EH (cell line): ENCODE data around the gene SLC26A1.

Experiments
- DNase-seq: peaks from one replicate; pipeline ENCODE4 v3.0.0-alpha.2; 2015; ENCODE audit warnings: low read depth

The SLC26A1 gene

GRCh38 chr4:998096-998691 lies 5.0 kb upstream of the SLC26A1 start:
- DNase-seq, result no peak

- peak; percentile 17 for DNase-seq
Measured at GRCh38 chr4:997375-998071, 4.3 kb upstream of the SLC26A1 start.

- no peak for DNase-seq
Measured at GRCh38 chr4:996997-997374, 3.8 kb upstream of the SLC26A1 start.

GRCh38 chr4:996030-996996 lies 3.1 kb upstream of the SLC26A1 start:
- DNase-seq, result no peak

- DNase-seq, result no peak
Measured at GRCh38 chr4:995311-996026, 2.3 kb upstream of the SLC26A1 start.

- DNase-seq, result no peak
Measured at GRCh38 chr4:992297-993110, 700 bp downstream of the SLC26A1 start.

- no peak for DNase-seq
Measured at GRCh38 chr4:991451-992296, 1.5 kb downstream of the SLC26A1 start.

- no peak for DNase-seq
Measured at GRCh38 chr4:990746-991367, 2.3 kb downstream of the SLC26A1 start.

- DNase-seq, result no peak
Measured at GRCh38 chr4:989722-990471, 3.3 kb downstream of the SLC26A1 start.

GRCh38 chr4:988726-989721 lies 4.2 kb downstream of the SLC26A1 start:
- no peak for DNase-seq

- DNase-seq, result peak; percentile 83
Measured at GRCh38 chr4:987624-988513, 5.3 kb downstream of the SLC26A1 start.

GRCh38 chr4:986879-987623 lies 6.2 kb downstream of the SLC26A1 start, which contains the start of gene IDUA:
Gene IDUA, plus strand, starts transcription at chr4:987044. Its CDS starts 41 bp downstream, at chr4:987085.
- DNase-seq, result peak; percentile 70

GRCh38 chr4:986428-986878 lies 6.8 kb downstream of the SLC26A1 start:
- no peak for DNase-seq

GRCh38 chr4:985123-985830 lies 7.9 kb downstream of the SLC26A1 start:
- DNase-seq, result peak; percentile 67
